Erythroblast (primary cell): Measurements from ENCODE around the gene RB1.
A peak's percentile ranks its signal among the peaks of the same experiment; 100 is the strongest.

Source experiments
- DNase-seq, 2 experiments: peaks; one replicate each; lab custom pipeline; 2025; lab: John Stamatoyannopoulos, UW
- GATA1 ChIP-seq: IDR thresholded peaks from 2 replicates; pipeline ENCODE4 v1.6.1; 2011; ENCODE audit warnings: low read depth, mild to moderate bottlenecking, control low read depth, low read length, moderate library complexity
- POLR2A ChIP-seq: IDR thresholded peaks from 2 replicates; pipeline ENCODE4 v1.6.1; 2011; ENCODE audit warnings: mild to moderate bottlenecking, low read length

The RB1 gene

DNA sequence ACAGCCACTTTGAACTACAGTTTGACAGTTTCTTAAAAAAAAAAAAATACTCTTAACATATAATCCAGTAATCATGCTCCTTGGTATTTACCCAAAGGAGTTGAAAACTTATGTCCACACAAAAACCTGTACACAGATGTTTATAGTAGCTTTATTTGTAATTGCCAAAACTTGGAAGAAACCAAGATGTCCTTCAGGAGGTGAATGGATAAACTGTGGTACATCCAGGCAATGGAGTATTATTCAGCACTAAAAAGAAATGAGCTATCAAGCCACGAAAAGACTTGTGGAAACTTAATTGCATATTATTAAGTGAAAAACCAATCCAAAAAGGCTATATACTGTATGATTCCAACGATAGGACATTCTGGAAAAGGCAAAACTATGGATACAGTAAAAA, 184.4 kb downstream of the RB1 start:
- no peak for TF ChIP-seq GATA1
- DNase-seq = no peak

- TF ChIP-seq POLR2A (no peak), GATA1 (no peak)
- no peak for DNase-seq
Observed at GRCh38 chr13:48488995-48489394, 185.4 kb downstream of the RB1 start.

DNA sequence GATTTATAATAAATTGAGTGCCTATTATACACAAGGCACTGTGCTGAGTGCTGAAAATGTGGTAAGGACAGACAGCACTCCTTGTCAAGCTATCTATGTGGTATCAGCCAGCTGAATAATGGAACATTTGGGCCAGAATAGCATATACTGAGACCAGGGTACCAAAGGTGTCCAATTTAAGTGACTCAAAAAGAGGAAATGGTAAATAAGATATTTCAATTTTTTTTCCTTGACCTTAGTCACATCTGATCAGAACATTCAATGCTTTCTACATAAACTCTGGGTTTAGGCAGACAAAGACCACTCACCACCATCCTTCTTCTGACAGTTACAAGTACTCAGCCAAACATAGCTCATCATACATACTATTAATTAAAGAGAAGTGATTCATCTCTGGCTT, 186.1 kb downstream of the RB1 start:
- TF ChIP-seq POLR2A (no peak), GATA1 (no peak)
- DNase-seq = no peak

DNA sequence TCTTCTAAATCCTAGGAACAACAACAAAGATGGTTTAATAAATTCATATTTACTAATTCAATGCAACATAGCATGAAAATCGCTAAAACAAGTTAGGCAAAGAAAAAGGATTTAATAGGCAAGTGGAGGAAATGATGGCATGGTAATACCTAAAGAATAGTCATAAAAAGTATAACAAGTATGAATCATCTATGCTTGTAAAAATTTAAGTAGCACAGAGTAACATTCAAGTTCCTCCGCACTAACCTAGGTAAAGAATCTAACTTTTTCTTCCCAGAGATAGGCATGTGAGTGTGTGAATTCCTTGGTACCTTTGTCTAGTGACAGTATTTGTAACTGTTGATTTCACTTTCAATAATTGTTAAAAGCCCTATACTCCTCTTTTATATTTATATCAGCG, 186.7 kb downstream of the RB1 start:
- no peak for TF ChIP-seq GATA1
- no peak for TF ChIP-seq POLR2A
- DNase-seq = no peak

GRCh38 chr13:48491423-48492095, 188.0 kb downstream of the RB1 start:
- no peak for TF ChIP-seq POLR2A
- TF ChIP-seq GATA1 = no peak
- no peak for DNase-seq

DNA sequence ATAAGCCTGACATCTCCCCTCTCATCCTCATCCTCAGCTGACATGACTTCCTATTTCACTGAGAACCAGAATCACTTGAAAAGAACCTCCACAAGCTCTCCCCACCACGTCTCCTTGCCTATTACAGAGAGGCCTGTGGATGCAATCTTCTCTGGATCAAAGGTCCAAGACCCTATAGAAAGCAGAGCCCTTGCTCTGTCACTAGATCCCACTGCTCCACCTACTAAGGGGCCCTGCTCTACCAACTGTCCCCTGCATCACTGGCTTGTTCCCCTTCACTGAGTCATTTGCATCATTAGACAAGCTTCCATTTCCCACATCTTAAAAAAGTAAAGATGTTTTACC, 188.5 kb downstream of the RB1 start:
- TF ChIP-seq GATA1 (no peak), POLR2A (no peak)
- peak; percentile 29 to 48 for DNase-seq

- DNase-seq = peak; percentile 75 to 81
- TF ChIP-seq POLR2A (peak; percentile 60), GATA1 (no peak)
Observed at GRCh38 chr13:48492470-48493065, 189.0 kb downstream of the RB1 start.

- peak; percentile 16 to 34 for DNase-seq
- TF ChIP-seq GATA1 (no peak), POLR2A (no peak)
Observed at GRCh38 chr13:48493066-48493765, 189.7 kb downstream of the RB1 start.

GRCh38 chr13:48493851-48494250, 190.3 kb downstream of the RB1 start:
- TF ChIP-seq POLR2A = no peak
- no peak for TF ChIP-seq GATA1
- DNase-seq = no peak

DNA sequence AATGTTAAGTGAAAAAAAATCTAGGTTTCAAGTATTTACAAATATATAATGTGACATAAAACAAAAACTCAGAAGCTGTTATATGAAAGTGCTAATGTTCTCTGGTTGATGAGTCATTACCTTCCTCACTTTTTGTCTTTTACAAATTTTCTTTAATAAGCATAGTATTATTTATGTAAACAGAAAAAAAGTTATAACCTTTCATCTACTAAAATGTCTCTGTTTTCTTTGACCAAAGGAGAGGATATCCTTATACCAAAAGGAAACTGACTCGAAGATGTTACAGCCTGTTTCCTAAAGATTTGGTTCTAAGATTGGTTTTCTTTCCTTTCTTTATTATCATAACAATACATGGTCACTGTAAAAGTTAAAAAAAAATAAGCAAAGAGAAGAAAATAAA, 191.3 kb downstream of the RB1 start:
- DNase-seq = no peak
- no peak for TF ChIP-seq GATA1
- TF ChIP-seq POLR2A = no peak

- TF ChIP-seq POLR2A = no peak
- TF ChIP-seq GATA1 = no peak
- DNase-seq = no peak
Observed at GRCh38 chr13:48496271-48497161, 193.0 kb downstream of the RB1 start.

DNA sequence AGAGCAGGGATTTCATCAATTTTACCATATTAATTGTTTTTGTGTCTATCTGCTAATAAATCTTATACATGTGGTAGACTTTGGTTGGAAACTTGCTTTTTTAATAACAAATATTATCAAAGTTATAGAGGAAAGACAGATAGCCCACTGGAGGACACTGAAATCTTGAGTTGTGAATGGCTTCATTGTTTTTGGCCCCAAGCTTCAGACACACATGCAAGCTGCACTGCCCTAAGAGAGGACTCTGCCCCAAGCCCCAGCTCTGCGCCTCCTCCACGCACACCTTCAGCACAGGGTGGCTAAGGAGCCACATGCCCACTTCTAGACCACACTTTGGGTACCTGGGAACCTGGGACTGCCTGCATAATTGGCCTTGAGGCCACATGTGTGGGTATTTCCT, 194.1 kb downstream of the RB1 start:
- no peak for DNase-seq
- TF ChIP-seq GATA1 = no peak
- no peak for TF ChIP-seq POLR2A

- TF ChIP-seq GATA1 = no peak
- no peak for TF ChIP-seq POLR2A
- DNase-seq = no peak
Observed at GRCh38 chr13:48500652-48501197, 197.2 kb downstream of the RB1 start.

- no peak for DNase-seq
- TF ChIP-seq POLR2A (no peak), GATA1 (no peak)
Observed at GRCh38 chr13:48501705-48502104, 198.2 kb downstream of the RB1 start.
